ENCODE results near the gene NOL7.

Gene NOL7

GRCh38 chr6:13660273-13660672, 45.1 kb downstream of the NOL7 start:
- DNase-seq: no peak

DNA sequence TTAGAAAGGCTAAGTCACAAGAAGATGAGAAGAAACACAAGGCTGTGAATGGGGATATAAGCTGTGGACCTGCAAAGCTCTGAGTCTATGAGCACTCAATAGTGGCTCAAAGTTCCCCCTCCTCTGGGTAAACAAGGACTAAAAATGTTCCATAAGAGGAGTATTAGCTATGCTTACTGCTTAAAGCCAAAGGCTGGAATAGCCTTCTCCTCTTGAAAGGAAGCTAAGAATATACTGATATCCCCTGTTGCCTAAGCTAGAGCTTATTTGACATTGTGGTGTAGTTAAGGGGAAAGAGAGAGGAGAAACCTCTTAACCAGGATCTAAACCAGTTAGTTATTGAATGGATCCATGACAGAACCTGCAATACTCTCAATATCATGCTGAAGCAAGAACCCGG, 45.8 kb downstream of the NOL7 start:
- DNase-seq: no peak

- DNase-seq: no peak
Observed at GRCh38 chr6:13661647-13662046, 46.5 kb downstream of the NOL7 start.

DNA sequence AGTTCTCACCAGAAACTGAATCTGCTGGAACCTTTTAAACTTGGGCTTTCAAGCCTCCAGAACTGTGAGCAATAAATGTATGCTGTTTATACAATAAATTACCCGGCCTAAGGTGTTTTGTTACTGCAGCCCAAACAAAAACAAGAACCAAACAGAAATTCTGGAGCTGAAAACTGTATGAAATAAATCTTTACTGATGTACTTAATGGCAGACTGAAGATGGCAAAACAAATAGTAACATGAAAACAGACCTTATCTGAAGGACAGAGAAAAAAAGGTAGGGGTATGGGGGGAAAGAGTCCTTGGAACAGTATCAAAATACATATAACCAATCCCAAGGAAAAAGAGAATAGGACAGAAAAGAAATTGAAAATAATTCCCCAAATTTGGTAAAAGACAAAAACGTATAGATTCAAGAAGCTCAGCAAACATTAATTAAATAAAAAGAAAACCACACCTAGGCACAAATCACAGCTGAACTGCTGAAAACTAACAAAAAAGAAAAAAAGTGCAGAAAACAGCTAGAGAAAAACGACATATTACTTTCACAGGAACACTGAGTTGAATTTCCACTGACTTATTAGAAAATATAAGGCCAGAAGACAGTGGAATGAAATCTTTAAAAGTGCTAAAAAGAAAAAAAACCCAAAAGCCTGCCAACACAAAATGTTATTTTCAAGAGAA, 47.7 kb downstream of the NOL7 start:
- no peak for DNase-seq

DNA sequence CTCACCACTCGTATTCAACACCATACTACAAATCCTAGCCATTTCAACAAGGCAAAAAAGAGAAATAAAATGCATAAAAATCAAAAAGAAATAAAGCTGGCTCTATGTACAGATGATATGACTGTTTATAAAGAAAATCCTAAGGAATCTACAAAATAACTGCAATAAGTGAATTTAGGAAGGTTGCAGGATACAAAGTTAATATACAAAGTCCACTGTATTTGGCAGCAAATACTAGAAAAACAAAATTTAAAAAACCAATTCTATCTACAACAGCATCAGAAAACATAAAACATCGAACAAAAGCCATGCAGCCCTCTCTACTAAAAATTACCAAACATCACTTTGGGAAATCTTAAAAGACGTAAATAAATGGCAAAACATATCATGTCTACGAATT, 48.9 kb downstream of the NOL7 start:
- no peak for DNase-seq

DNA sequence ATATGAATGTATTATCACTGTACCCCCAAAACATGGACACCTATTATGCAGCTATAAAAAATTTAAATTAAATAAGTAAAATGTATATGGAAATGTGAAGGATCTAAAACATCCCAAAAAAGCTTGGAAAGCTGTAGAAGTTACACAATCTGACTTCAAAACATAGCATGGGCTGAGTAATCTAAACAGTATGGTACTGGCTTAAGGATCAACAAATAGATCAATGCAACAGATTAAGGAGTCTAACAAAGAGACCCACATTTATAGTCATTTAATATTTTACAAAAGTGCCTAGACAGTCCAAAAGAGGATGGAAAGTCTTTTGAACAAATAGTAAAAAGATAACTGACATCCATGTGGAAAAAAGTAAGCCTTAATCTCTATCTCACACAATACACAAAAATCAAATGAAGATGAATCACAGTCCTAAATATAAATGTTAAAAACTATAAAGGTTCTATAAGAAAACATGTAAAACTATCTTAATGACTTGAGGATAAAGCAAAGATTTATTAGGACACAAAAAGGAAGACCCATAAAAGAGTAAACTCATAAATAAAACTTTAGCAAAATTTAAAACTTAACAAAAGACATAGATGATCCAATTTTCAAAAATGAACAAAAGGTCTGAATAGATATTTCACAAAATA, 49.7 kb downstream of the NOL7 start:
- DNase-seq: no peak

DNA sequence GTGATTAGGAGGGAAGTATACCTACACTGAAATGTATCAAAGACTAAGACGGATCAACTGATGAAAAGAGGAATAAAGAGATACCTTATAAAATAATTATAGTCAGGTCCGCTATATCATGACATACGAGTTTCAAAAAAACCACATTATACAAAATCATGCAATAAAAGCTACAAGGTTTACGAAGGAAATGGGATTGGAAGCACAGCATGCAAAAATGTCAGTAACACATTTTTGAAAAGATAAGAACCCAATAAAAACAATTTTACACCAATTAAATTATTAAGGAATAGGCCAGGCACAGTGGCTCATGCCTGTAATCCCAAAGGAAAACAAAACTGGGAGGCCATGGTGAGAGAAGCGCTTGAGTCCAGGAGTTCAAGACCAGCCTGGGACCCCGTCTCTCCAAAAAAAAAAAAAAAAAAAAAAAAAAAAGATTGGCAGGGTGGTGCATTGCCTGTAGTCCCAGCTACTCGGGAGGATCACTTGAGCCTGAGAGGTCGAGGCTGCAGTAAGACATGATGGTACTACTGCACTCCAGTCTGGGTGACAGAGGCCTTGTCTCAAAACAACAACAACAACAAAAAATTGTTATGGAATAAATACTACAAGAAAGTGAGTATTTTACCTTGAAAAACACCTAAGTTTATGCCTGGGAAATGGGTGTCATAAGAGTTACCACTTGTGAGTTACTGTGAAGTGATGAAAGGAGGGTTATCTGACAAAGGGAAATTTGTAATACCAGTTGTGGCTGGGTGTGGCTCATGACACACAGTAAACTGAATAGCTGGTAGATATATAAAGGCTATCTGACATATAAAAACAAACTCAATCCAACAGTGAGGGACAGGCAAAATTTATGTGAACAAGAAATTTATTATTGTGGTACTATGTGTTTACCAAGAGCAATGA, 51.3 kb downstream of the NOL7 start:
- DNase-seq: no peak

GRCh38 chr6:13667655-13668054, 52.5 kb downstream of the NOL7 start:
- no peak for DNase-seq

GRCh38 chr6:13668291-13668928, 53.3 kb downstream of the NOL7 start:
- no peak for DNase-seq

DNA sequence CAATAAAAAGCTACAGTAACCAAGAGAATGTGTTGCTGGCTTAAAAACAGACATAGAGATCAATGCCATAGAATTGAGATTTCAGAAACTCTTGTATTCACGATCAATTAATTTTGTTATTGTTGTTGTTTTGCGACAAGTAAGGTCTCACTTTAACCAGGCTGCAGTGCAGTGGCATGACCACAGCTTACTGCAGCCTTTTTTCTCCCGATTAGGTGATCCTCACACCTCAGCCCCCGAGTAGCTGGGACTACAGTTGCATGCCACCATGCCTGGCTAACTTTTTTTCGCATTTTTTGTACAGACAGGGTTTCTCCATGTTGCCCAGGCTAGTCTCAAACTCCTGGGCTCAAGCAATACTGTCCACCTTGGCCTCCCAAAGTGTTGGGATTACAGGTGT, 54.3 kb downstream of the NOL7 start:
- no peak for DNase-seq

Measured in NCI-H1417 (cell line).